ENCODE data around the gene DCAF11. TPM values are rescaled to one million over a fixed set of nuclear protein-coding genes. Genes with fewer than 3 reads are reported as not detected.
A peak's percentile ranks its signal among the peaks of the same experiment; 100 is the strongest.

Gene DCAF11
- total and polyA plus RNA-seq, 2 donors (not counting 1 experiment from before 2014, with no cell fraction given) = 64.5 to 96.3 TPM

DNA sequence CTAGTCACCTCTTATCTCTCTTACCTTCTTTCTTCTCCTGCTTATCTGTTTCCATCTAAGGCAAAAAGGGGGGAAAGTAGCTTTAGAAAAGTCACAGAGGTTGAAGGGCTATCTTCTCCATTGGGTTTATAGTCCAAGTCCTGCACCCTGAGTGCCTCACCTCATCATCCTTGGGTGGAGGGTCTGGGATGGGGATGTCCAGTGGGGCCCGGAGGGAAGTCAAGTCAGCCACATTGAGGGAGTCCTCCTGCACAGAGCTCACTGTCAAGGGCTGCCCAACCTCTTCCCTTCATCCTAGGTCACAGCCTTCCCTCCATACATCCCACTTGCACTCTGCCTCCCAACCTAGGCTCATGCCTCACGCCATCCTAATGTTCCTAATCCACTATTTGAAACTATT lies 30.6 kb downstream of the DCAF11 start:
- Mint-ChIP-seq H3K27ac (peak overlapping the region; percentile 95), H3K9me3 (ENCODE audit: insufficient read depth) (no peaks in the 10 kb centered on the region), H3K4me3 (peak overlapping the region; percentile 95), H3K27me3 (no peaks in the 10 kb centered on the region), H3K4me1 (peaks cover 62% of the 10 kb centered on the region)
- H3K79me2 ChIP-seq (ENCODE audit: control insufficient read depth, insufficient read depth, low read length) = peaks cover 74% of the 10 kb centered on the region
- peaks cover 30 to 48% of the 10 kb centered on the region in 2 donors for H3K4me1 ChIP-seq (ENCODE audit: control insufficient read depth in 2 of 2, insufficient read depth in 2 of 2, low read length in 2 of 2)
- DNase-seq (no peak), ATAC-seq (ENCODE audit: low read depth) (no peak)
- TF ChIP-seq EZH2 (IDR thresholded peaks at IDR 0.05; ENCODE audit: borderline replicate concordance, insufficient read depth, low read depth, low read length, poor library complexity, severe bottlenecking) = no peak
- TF ChIP-seq, protein P1, sequence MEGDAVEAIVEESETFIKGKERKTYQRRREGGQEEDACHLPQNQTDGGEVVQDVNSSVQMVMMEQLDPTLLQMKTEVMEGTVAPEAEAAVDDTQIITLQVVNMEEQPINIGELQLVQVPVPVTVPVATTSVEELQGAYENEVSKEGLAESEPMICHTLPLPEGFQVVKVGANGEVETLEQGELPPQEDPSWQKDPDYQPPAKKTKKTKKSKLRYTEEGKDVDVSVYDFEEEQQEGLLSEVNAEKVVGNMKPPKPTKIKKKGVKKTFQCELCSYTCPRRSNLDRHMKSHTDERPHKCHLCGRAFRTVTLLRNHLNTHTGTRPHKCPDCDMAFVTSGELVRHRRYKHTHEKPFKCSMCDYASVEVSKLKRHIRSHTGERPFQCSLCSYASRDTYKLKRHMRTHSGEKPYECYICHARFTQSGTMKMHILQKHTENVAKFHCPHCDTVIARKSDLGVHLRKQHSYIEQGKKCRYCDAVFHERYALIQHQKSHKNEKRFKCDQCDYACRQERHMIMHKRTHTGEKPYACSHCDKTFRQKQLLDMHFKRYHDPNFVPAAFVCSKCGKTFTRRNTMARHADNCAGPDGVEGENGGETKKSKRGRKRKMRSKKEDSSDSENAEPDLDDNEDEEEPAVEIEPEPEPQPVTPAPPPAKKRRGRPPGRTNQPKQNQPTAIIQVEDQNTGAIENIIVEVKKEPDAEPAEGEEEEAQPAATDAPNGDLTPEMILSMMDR (IDR thresholded peaks at IDR 0.05) = no peak
- H3K9me3 ChIP-seq (ENCODE audit: control extremely low read depth in 1 of 3, control insufficient read depth in 2 of 3, insufficient read depth in 1 of 3, low read length in 2 of 3) = no peaks in the 10 kb centered on the region
- ChIA-PET CTCF (interaction anchor here (1.1 to 6.2 kb wide), 7 partner anchors 10 to 39 kb away, joined by 3 to 62 read pairs (median 7); partner anchors contain the start of genes DCAF11, IRF9 and NRL), POLR2A (interaction anchor here (2.2 to 4.1 kb wide), 2 partner anchors 9 to 15 kb away, joined by 17 to 43 read pairs; partner anchors contain the start of genes IRF9 and PSME1)
- peaks cover 35% of the 10 kb centered on the region for H4K20me1 ChIP-seq (ENCODE audit: control insufficient read depth, insufficient read depth, low read length, poor library complexity, severe bottlenecking)
- WGBS (ENCODE audit: insufficient coverage) = 80% methylated on average over 1 of the region's 2 CpGs
- intact Hi-C loops (cut with micrococcal nuclease) = loop anchor here (5.0 to 10.0 kb wide), 3 partner anchors 130 to 1050 kb away; partner anchors contain the start of genes ACIN1, C14orf119, PPP1R3E and RABGGTA
- H2AFZ ChIP-seq (ENCODE audit: insufficient read depth, low read depth, low read length, poor library complexity, severe bottlenecking) = no peak overlapping the region
- peak overlapping the region; percentile 90 for H3K4me2 ChIP-seq (replicated peaks; ENCODE audit: low read depth, low read length, poor library complexity, severe bottlenecking)
- H3K36me3 ChIP-seq (replicated peaks in 1 of 2; ENCODE audit: control extremely low read depth in 1 of 2, control insufficient read depth in 1 of 2, extremely low read depth in 1 of 2, insufficient read depth in 2 of 2, low read length in 1 of 2) = peaks cover 0 to 39% of the 10 kb centered on the region in 2 experiments
- H3K27me3 ChIP-seq (replicated peaks in 1 of 4; ENCODE audit: control extremely low read depth in 1 of 4, control insufficient read depth in 3 of 4, insufficient read depth in 4 of 4, low read length in 3 of 4) = no peaks in the 10 kb centered on the region
- peak overlapping the region; percentile 83 for H3K9ac ChIP-seq (ENCODE audit: low read length)
- peak overlapping the region in 1 of 2 donors; percentile 90 for H3K27ac ChIP-seq (ENCODE audit: low read length in 2 of 2)
- peak overlapping the region in 1 of 5 experiments; percentile 92 for H3K4me3 ChIP-seq (ENCODE audit: control extremely low read depth in 1 of 5, extremely low read depth in 1 of 5, insufficient read depth in 1 of 5, low read depth in 2 of 5, low read length in 4 of 5)
